MM.1S (cell line): ENCODE measurements around the gene ETNK1.

Experiments
- DNase-seq: peaks from one replicate; pipeline ENCODE4 v3.0.0-alpha.2; 2015
- H2AFZ ChIP-seq: fragments of 300-600 bp; sonication (generic); 2 replicates; pipeline ENCODE4 v1.6.0; 2016; ENCODE audit warnings: antibody characterized with exemption, low read length
- H3F3A ChIP-seq: fragments of 300-600 bp; sonication (generic); 2 replicates; pipeline ENCODE4 v1.6.1; 2016; ENCODE audit warnings: mild to moderate bottlenecking, antibody characterized with exemption, low read length, moderate library complexity, mixed read lengths; ENCODE audit not compliant: insufficient read depth
- H3K27ac ChIP-seq: fragments of 300-600 bp; sonication (generic); 2 replicates; pipeline ENCODE4 v1.5.1; 2016; ENCODE audit warnings: mild to moderate bottlenecking, low read length
- H3K27me3 ChIP-seq: fragments of 300-600 bp; sonication (generic); replicated peaks from 2 replicates; pipeline ENCODE4 v1.6.0; 2016; ENCODE audit warnings: low read length; ENCODE audit not compliant: insufficient read depth
- H3K36me3 ChIP-seq: fragments of 300-600 bp; sonication (generic); replicated peaks from 2 replicates; pipeline ENCODE4 v1.6.1; 2016; ENCODE audit warnings: mild to moderate bottlenecking, low read length, mixed read lengths; ENCODE audit not compliant: insufficient read depth
- H3K4me1 ChIP-seq: fragments of 300-600 bp; sonication (generic); 2 replicates; pipeline ENCODE4 v1.6.1; 2016; ENCODE audit warnings: low read length, mixed read lengths
- H3K4me2 ChIP-seq: fragments of 300-600 bp; sonication (generic); 2 replicates; pipeline ENCODE4 v1.6.0; 2016; ENCODE audit warnings: low read depth, low read length
- H3K4me3 ChIP-seq: fragments of 300-600 bp; sonication (generic); 2 replicates; pipeline ENCODE4 v1.5.1; 2016; ENCODE audit warnings: low read length, mixed read lengths
- H3K79me2 ChIP-seq: fragments of 300-600 bp; sonication (generic); 2 replicates; pipeline ENCODE4 v1.6.1; 2016; ENCODE audit warnings: mixed run types, low read length, mixed read lengths
- H3K9ac ChIP-seq: fragments of 300-600 bp; sonication (generic); 2 replicates; pipeline ENCODE4 v1.6.1; 2016; ENCODE audit warnings: low read length, mixed read lengths
- H3K9me2 ChIP-seq: fragments of 300-600 bp; sonication (generic); replicated peaks from 2 replicates; pipeline ENCODE4 v1.6.1; 2016; ENCODE audit warnings: mild to moderate bottlenecking, low read length, mixed read lengths; ENCODE audit not compliant: insufficient read depth
- H3K9me3 ChIP-seq: fragments of 300-600 bp; sonication (generic); replicated peaks from 2 replicates; pipeline ENCODE4 v1.6.1; 2016; ENCODE audit warnings: mild to moderate bottlenecking, low read length, mixed read lengths; ENCODE audit not compliant: insufficient read depth
- H4K20me1 ChIP-seq: fragments of 300-600 bp; sonication (generic); 2 replicates; pipeline ENCODE4 v1.6.1; 2016; ENCODE audit warnings: mild to moderate bottlenecking, low read length, moderate library complexity, mixed read lengths; ENCODE audit not compliant: insufficient read depth
- CTCF ChIP-seq: fragments of 300-600 bp; sonication (generic); IDR thresholded peaks from 2 replicates; pipeline ENCODE4 v1.5.1; 2016; ENCODE audit warnings: antibody characterized with exemption, low read length, mixed read lengths
- EZH2 ChIP-seq: fragments of 300-600 bp; sonication (generic); optimal IDR thresholded peaks from 2 replicates; pipeline ENCODE3; 2017; ENCODE audit warnings: low read depth, mild to moderate bottlenecking, antibody characterized with exemption, low read length, mixed read lengths
- EZH2phosphoT487 ChIP-seq: fragments of 300-600 bp; sonication (generic); IDR thresholded peaks from 2 replicates; pipeline ENCODE4 v1.6.1; 2018; ENCODE audit warnings: antibody characterized with exemption, low read length

The ETNK1 gene

GRCh38 chr12:22631863-22632463, 7.0 kb downstream of the ETNK1 start:
- TF ChIP-seq EZH2 (no peak), CTCF (peak; percentile 61)
- H3K27ac ChIP-seq = no peak overlapping the region
- no peak overlapping the region for H3K9ac ChIP-seq
- no peaks in the 10 kb centered on the region; the same call in 1 of the 2 replicates for H3K36me3 ChIP-seq
- H3K4me2 ChIP-seq = no peak overlapping the region
- H4K20me1 ChIP-seq = peaks cover 6% of the 10 kb centered on the region
- H3K9me2 ChIP-seq = no peaks in the 10 kb centered on the region
- H3K4me3 ChIP-seq = no peak overlapping the region
- peak; percentile 27 for DNase-seq
- H3K27me3 ChIP-seq = no peaks in the 10 kb centered on the region
- no peak overlapping the region for H2AFZ ChIP-seq
- H3K79me2 ChIP-seq = peaks cover 98% of the 10 kb centered on the region
- 0 out of 2 replicates have a peak, but pooled peaks cover 4% of the 10 kb centered on the region for H3F3A ChIP-seq
- 0 out of 2 replicates have a peak, but pooled peaks cover 2% of the 10 kb centered on the region for H3K4me1 ChIP-seq
- H3K9me3 ChIP-seq = no peaks in the 10 kb centered on the region

- Histone ChIP-seq H3K4me3 (no peak overlapping the region), H3K9me2 (no peaks in the 10 kb centered on the region), H4K20me1 (peaks cover 6% of the 10 kb centered on the region; the same call in 1 of the 2 replicates), H3K9me3 (no peaks in the 10 kb centered on the region), H3K79me2 (peaks cover 98% of the 10 kb centered on the region), H3K9ac (no peak overlapping the region), H3K27me3 (no peaks in the 10 kb centered on the region), H3K27ac (no peak overlapping the region), H3K4me2 (no peak overlapping the region), H3F3A (0 out of 2 replicates have a peak, but pooled peaks cover 4% of the 10 kb centered on the region), H2AFZ (no peak overlapping the region), H3K4me1 (no peaks in the 10 kb centered on the region), H3K36me3 (no peaks in the 10 kb centered on the region; the same call in 1 of the 2 replicates)
- no peak for TF ChIP-seq CTCF
- no peak for TF ChIP-seq EZH2
- no peak for TF ChIP-seq EZH2phosphoT487
- DNase-seq = no peak
Observed at GRCh38 chr12:22634883-22635282, 9.9 kb downstream of the ETNK1 start.

- Histone ChIP-seq H2AFZ (no peak overlapping the region), H3K9me3 (no peaks in the 10 kb centered on the region), H3K4me3 (no peak overlapping the region), H3F3A (0 out of 2 replicates have a peak, but pooled peaks cover 4% of the 10 kb centered on the region), H3K4me1 (no peaks in the 10 kb centered on the region), H3K79me2 (peaks cover 95% of the 10 kb centered on the region), H3K9ac (no peak overlapping the region), H3K4me2 (no peak overlapping the region), H3K36me3 (no peaks in the 10 kb centered on the region; the same call in 1 of the 2 replicates), H3K27ac (no peak overlapping the region), H4K20me1 (peaks cover 6% of the 10 kb centered on the region; the same call in 1 of the 2 replicates), H3K27me3 (no peaks in the 10 kb centered on the region), H3K9me2 (no peaks in the 10 kb centered on the region)
- DNase-seq = no peak
- TF ChIP-seq EZH2 (no peak), EZH2phosphoT487 (no peak), CTCF (no peak)
Observed at GRCh38 chr12:22635812-22636211, 10.8 kb downstream of the ETNK1 start.
